Omental fat pad (tissue), 4 donors: ENCODE data around the gene STK32A. TPM values are rescaled to one million over a fixed set of nuclear protein-coding genes. Genes with fewer than 3 reads are reported as not detected.
A peak's percentile ranks its signal among the peaks of the same experiment; 100 is the strongest.

Source experiments
- ATAC-seq: fragments of 150-250 bp; one replicate; pipeline ENCODE4 v1.9.1; 2016; ENCODE audit warnings: mild to moderate bottlenecking, moderate library complexity; ENCODE audit not compliant: low FRiP score
- DNase-seq: peaks from one replicate; pipeline ENCODE4 v3.0.0-alpha.2; 2019; ENCODE audit warnings: low spot score
- total RNA-seq, 4 donors: library from RNA; depleted of rRNA; stranded (reverse); fragments of >200 nt; gene quantifications; one replicate each; pipeline ENCODE4 v1.1.0, GENCODE V29; 2016
- TF ChIP-seq, protein P1 (sequence below), 3 donors: fragments of 450-650 bp; IDR thresholded peaks; one replicate each; pipeline ENCODE4 v1.5.1; 2016 to 2017; ENCODE audit warnings: antibody characterized with exemption in 3 of 3, mild to moderate bottlenecking in 3 of 3, moderate library complexity in 2 of 3

STK32A gene
- total RNA-seq, 4 donors from 2014 or later = 0.48 to 12.3 (median 4.9) TPM

DNA sequence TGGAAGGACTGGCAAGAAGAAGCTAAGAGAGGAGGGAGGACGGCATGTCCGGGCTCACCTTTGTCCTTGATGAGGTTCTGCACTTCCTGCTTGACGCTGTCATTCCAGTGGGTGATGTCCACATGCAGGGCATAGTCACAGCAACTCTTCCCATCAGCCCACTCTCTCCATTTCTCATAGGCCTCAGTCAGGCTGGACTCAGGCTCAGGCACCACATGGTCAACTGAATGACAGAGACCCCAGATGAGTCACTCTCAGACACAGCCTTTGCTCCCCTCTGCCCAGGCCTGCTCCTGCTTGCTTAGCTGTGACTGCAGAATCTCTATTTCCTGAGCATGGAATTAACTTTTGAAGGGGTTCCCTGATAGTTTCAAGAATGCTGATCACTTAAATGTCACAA is 180.8 kb downstream of the STK32A start:
- no peak for DNase-seq
- no peak for ATAC-seq

DNA sequence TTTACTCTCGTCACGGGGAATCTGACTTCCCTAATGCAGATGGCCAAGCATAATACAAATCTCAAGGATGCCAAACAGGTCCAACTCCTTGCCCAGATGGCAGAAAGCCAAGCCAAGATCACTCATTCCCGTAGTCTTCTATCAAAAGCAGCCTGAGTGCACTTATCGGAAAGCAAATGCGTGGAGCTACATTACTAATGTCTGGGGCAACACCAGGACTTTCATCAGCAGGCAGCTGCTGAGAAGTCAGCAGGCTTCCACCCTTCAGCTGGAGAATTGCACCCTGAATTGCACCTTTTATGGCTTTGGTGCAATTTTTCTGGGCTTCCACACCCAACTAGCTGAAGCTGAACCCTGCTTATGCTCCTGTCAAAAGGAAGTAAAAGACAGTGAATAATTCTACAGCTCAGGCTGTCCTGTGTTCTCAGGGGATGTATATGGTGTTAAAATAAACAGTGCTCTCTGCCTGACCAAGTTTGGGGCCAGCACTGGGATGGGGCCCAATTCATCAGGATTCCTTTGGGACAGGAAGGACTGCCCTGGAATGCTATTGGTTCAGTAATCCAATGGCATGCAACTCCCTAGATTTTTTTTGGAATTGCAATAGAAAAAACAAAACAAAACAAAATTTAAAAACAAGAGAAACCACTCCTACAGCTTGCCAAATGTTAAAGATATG is 182.4 kb downstream of the STK32A start:
- TF ChIP-seq, protein P1, sequence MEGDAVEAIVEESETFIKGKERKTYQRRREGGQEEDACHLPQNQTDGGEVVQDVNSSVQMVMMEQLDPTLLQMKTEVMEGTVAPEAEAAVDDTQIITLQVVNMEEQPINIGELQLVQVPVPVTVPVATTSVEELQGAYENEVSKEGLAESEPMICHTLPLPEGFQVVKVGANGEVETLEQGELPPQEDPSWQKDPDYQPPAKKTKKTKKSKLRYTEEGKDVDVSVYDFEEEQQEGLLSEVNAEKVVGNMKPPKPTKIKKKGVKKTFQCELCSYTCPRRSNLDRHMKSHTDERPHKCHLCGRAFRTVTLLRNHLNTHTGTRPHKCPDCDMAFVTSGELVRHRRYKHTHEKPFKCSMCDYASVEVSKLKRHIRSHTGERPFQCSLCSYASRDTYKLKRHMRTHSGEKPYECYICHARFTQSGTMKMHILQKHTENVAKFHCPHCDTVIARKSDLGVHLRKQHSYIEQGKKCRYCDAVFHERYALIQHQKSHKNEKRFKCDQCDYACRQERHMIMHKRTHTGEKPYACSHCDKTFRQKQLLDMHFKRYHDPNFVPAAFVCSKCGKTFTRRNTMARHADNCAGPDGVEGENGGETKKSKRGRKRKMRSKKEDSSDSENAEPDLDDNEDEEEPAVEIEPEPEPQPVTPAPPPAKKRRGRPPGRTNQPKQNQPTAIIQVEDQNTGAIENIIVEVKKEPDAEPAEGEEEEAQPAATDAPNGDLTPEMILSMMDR (IDR thresholded peaks at IDR 0.05) = no peak
- ATAC-seq = peak; percentile 77
- DNase-seq = no peak

More for the DNA sequence above, 180.8 kb downstream of the STK32A start:
- TF ChIP-seq, protein P1 (IDR thresholded peaks at IDR 0.05) = no peak

DNA sequence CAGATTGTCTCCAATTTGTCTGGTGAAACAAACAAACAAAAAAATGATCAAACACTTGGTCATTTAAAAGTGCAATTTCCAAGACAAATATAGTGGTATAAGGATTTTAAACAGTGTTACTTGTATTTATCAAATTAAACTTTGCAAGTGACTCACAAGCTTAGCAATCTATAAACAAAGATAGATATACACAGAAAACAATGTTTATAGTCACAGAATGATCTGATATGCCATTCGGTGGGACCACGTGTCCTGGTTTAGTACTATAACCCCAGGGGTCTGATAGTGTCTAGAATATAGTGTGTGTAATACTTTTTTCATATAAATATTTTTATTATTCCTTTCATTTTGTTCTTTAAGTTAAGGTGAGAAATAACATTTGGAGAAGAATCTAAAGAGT is 183.8 kb downstream of the STK32A start:
- DNase-seq (no peak), ATAC-seq (no peak)
- TF ChIP-seq, protein P1 (IDR thresholded peaks at IDR 0.05) = no peak

DNA sequence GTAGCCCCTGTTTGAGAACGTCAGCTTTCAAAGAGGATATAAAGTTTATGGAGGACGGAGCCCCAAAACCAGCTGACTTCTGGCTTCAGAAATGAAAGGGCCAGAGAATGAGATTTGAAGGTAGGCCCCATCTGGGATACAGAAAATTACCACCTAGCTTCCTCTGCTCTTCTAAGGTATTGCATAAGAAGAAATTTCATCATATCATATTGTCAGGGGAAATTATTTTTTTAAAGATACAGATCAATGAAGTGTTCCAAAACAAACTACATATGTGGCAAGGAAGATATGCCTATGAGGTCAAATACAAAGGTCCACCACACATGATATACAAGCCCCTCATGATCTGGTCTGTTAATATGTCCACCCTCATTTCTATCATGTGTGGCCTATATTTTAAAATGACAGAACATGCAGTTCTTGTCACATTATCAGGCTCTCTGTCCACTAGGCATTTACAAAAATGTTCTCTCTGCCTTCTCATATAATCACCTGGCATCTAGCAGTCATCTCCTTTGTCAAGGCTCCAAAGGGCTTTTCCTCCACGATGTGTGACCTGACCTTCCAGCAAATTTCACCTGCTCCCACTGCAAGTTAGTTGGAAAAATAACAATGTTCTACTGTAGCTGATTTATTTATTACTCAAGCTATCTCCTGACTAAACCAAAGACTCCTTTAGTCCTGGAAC is 192.0 kb downstream of the STK32A start:
- ATAC-seq (no peak), DNase-seq (no peak)
- TF ChIP-seq, protein P1 (IDR thresholded peaks at IDR 0.05) = no peak

DNA sequence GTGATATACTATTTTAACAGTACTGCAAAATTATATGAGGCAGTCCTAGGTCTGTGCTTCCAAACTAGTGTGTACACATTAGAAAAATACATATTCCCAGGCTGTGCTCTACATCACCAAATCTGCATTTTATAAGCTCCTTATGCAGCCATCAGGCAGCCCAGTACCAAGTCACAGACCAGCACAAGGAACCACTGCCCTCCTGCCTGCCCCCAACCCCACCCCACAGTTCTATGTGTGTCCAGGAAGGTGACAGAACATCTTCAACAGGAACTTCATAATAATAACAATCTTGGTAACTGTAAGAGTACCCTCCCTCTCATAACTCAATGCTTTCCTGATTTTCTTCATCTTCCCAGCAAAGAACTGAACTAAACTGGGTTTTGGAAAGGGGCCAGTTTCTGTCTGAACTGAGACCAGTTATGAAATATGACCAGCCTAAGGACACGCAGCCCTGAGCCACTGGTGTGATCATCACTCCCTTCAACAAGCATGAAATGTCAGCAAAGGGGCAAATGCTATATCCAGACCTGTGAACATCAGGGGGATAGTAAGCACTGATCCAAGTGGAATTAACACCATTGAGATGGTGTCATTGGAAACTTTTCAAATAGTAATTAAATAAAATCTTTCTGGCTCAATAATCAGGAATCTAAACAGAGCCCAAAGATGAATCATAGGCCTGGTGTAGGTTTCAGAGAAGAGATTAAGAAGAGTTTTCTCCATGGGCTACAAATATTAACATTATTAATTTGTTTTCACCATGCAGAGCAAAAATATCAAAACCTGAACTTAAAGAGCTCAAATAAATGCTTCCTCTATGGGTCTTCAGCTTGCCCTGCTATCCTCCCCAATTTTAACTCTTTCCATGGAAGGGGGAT is 192.9 kb downstream of the STK32A start:
- ATAC-seq = peak; percentile 55
- TF ChIP-seq, protein P1 (IDR thresholded peaks at IDR 0.05) = no peak
- DNase-seq = no peak

DNA sequence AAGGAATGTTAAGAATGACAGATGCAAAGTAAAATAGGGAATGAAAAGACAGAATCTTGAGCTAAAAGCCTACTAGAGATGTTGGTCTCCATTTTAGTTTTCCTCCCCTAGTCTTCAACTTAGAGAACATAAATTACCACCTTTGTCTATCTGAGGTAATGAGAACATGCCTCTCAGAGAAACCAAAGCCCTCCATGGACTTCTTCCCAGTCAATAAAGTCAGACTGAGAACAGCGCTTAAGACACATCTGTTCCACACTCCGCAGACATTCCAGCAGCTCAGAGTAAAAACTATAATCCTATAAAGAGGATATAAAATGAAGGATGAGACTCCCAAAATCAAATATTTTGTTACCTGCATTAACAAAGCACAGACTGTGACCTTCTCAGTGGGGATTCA is 195.8 kb downstream of the STK32A start:
- TF ChIP-seq, protein P1 (IDR thresholded peaks at IDR 0.05) = no peak
- DNase-seq = no peak
- ATAC-seq = no peak
